NOMO-1 treated with dmso at 0.1 percent for 144 hours (cell line): ENCODE results near the gene TMEM63B.

Experiments used
- DNase-seq: peaks from one replicate; lab custom pipeline; 2025; ENCODE audit not compliant: unreplicated experiment; lab: John Stamatoyannopoulos, UW

Gene TMEM63B

GRCh38 chr6:44116641-44117382, 10.5 kb upstream of the TMEM63B start:
- no peak for DNase-seq

GRCh38 chr6:44117397-44118128, 9.8 kb upstream of the TMEM63B start:
- no peak for DNase-seq

- DNase-seq: no peak
Measured at GRCh38 chr6:44119704-44120262, 7.6 kb upstream of the TMEM63B start.

DNA sequence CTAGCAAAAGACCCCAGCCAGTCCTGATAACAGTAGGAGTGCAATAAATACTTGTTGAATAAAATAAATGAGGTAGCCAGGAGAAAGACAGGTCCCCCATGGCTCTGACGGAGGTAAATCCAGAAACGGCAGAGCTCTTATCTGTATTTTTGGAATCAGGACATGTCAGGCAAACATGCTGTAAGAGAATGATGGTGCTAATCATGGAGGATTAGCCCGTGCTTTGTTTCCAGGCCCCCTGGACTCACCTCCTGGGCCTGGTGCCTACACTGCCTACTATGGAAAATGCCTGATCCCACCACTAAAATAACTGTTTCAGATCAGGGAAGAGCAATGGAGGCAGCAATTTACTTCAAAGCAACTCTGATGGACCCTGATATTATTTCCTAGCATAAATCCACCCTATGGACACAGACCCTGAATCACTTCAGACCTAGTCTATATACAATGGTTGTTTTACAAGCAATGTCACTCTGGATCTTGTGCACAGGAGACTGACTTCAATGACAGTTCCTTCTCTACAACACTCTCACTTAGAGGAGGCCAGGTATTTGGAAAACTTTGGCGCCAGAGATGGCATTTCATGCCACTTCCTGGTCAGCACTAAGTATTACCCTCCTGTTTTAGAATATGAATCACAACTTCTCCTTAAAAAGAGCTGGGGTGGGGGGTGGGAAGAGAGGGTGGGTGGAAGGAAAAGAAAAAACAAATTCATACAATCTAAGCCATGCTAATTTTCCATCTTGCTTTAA, 6.5 kb upstream of the TMEM63B start:
- no peak for DNase-seq

DNA sequence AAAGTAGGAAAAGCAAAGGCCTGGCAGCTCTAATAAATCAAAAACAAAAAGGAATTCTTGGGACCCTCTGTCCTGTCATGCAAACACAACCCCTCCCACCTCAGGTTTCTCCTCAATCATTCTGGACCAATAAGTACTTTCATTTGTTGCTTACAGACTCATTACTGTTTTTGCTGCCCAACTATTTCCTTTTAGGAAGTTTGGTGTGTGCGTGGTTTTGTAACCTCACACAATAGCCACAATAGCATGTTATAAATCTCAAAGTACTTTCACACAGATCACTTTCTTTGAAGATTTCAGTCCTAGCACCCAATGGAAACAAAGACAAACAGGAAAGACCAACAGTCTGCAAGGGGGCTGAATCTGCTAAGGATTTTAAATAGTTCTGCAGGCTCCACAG, 4.6 kb upstream of the TMEM63B start:
- no peak for DNase-seq

DNA sequence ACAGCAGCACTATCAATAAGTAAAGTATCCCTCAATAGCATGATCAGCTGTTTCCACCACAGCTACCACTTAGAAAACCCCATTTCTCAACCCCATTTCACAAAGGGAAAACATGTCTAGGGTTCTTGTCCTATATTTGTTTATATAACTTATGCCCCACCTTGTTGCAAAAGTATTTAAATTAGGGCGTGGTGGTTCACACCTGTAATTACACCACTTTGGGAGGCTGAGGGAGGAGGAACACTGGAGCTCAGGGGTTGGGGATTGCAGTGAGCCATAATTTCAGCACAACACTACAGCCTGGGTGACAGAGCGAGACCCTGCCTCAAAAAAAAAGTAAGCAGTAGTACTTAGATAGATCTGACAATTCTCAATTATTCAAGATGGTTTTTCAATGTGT, 3.8 kb upstream of the TMEM63B start:
- DNase-seq: no peak

DNA sequence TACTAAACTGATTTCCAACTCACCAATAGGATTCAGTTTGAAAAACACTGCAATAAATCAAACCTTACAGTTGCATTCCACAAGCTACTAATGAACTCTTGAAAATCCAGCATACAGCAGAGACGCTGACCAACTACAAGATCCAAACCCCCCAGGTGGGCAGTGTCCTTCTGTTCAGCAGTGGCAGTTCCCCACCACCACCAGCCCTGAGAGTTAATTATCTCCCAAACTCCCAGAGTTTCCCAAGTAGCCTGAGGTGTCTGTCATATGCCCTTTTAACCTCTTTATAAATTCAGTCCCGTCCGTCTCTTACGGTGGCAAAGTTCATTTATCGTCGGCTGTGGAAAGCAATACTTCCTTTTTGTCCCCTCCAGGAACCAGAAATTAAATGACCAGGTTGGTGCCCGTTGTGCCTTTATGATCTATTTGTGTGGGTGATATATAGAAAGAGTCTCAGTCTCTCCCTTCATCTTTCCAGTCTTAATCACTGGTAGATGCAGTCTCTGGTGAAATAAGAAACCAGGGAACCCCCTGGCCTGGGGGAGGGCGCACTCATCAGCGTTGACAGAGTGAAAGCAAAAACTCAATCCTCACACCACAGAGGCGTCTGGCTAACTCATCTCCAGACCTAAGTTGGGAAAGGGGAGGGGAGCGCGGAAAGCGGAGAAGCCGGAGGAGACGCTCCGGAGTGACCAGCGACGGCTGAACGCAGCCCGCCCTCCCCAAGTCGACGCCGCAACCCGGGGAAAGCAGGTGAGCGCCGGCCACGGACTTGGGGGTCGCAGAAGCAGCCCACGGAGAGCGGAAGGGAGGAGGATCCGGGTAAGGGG, 819 bp upstream of the TMEM63B start:
- DNase-seq: no peak

- no peak for DNase-seq
Measured at GRCh38 chr6:44128020-44128917, 915 bp downstream of the TMEM63B start.

- DNase-seq: no peak
Measured at GRCh38 chr6:44129841-44130322, 2.5 kb downstream of the TMEM63B start.

GRCh38 chr6:44131892-44132291, 4.5 kb downstream of the TMEM63B start:
- no peak for DNase-seq

GRCh38 chr6:44132476-44132875, 5.1 kb downstream of the TMEM63B start:
- DNase-seq: no peak

DNA sequence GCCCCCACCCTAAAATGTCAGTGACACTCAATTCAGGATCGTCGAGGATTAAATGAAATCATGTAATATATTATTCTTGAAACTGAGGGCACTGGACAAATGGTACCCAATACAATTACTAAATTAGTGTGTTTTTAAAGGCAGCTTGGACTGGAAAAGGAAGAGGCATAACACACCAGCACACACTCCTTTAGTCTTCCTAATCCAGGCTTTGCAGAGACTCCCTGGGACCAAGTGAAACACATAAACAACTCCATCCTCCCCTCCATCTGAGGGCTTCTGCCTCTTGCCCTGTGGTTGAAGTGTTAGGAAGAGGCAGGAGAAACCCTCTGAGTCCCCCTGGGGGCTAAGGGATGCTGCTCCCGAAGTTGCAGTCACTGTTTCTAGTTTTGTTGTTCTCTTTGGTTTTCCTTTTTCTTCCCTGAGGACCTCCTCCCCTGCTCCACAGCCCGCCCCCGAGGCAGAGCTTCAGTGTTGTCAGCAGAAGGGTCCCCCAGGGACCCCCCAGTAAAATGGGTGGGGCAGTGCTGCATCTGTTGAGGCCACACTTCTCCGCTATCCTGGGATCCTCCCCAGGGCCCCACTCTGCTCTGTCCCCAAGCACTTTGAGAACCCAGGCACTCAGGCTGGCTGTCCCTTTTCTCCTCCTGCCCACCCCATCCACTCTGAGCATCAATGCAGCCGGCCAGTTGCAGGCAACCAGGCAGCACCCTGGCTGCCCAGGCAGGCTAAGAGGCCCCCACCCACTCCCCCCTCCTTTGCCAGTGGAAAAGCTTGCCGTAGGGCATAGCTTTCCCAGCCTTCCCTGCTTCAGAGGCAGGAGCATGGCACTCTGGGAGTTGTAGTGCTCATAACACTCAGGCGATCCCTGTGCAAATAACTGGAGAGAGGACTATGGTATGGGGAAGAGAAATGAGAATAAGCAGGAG, 5.9 kb downstream of the TMEM63B start:
- no peak for DNase-seq

DNA sequence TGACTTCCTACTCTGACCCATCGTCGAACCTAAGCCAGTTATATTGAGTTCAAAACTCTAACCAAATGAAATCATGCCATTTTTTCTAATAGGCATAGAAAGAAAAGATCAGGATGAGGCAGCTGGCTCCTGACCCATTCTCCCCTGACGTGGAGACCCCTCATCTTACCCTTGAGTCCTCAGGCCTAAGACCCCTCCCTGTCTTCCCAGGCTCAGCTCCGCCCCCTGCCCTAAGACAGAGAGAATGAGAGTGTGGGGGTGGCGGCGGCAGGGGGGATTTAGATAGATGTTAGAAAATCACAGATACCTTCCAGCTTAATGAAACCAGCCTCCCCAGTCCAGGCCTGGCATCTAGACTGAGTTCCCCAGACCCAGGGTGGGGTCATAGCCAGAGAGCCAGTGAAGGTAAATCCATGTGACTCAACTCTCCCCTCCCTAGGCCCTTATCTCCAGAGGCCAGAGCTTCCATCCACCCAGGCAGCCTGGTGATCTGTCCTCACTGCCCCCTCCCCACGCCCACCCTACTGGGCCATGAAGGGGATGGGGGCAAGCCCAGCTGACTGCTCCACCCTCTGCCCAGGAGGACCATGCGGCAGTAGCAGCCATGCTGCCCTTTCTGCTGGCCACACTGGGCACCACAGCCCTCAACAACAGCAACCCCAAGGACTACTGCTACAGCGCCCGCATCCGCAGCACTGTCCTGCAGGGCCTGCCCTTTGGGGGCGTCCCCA, 6.8 kb downstream of the TMEM63B start:
- DNase-seq: no peak

GRCh38 chr6:44135173-44135758, 7.9 kb downstream of the TMEM63B start:
- DNase-seq: no peak

DNA sequence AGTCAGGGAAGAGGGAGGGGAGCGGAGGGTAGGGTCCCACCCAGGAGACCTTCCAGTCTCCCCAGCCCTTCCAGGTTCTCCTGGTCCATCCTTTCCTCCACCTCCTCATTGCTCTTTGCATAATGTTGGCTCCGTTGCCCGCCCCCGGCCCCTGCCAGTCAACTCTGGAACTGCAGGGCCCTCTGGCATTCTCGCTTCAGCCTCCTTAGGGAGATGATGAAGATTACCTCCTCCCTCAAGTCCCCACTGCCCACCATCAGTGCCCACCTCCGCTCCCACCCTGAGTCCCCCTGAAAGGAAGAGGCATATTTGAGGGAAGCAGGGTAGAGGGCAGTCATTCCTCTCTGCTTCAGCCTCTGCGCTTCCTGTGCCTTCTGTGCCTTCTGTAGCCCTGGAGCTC, 8.5 kb downstream of the TMEM63B start:
- no peak for DNase-seq

GRCh38 chr6:44138717-44139350, 11.5 kb downstream of the TMEM63B start:
- DNase-seq: no peak

GRCh38 chr6:44139351-44139743, 12.0 kb downstream of the TMEM63B start:
- no peak for DNase-seq
